Parathyroid adenoma (tissue), 2 donors: Measurements from ENCODE around the gene FZD4.
A peak's percentile ranks its signal among the peaks of the same experiment; 100 is the strongest.
"Not testable (repeated sequence)": the region's sequence is repeated elsewhere in the genome, so short reads cannot be mapped to it uniquely, and the experiment has no call there.

ENCODE experiments used
- H2AFZ ChIP-seq: fragments of 300-600 bp; sonication (generic); one replicate; pipeline ENCODE4 v1.7.0; 2017; ENCODE audit warnings: antibody characterized with exemption, mild to moderate bottlenecking
- H3K27ac ChIP-seq: fragments of 300-600 bp; sonication (generic); one replicate; pipeline ENCODE4 v1.7.0; 2017
- H3K27me3 ChIP-seq: fragments of 300-600 bp; sonication (generic); one replicate; pipeline ENCODE4 v1.7.0; 2017; ENCODE audit warnings: low read length; ENCODE audit not compliant: control insufficient read depth, insufficient read depth
- H3K36me3 ChIP-seq: fragments of 300-600 bp; sonication (generic); one replicate; pipeline ENCODE4 v1.7.0; 2017; ENCODE audit warnings: low read length; ENCODE audit not compliant: control insufficient read depth, insufficient read depth
- H3K4me1 ChIP-seq: fragments of 300-600 bp; sonication (generic); one replicate; pipeline ENCODE4 v1.7.0; 2017; ENCODE audit warnings: control low read depth
- H3K4me2 ChIP-seq: fragments of 300-600 bp; sonication (generic); one replicate; pipeline ENCODE4 v1.7.0; 2017; ENCODE audit warnings: low read length
- H3K4me3 ChIP-seq: fragments of 300-600 bp; sonication (generic); one replicate; pipeline ENCODE4 v1.7.0; 2017; ENCODE audit warnings: low read depth, low read length
- H3K79me2 ChIP-seq: fragments of 300-600 bp; sonication (generic); one replicate; pipeline ENCODE4 v1.7.0; 2017; ENCODE audit warnings: control low read depth
- H3K9ac ChIP-seq: fragments of 300-600 bp; sonication (generic); one replicate; pipeline ENCODE4 v1.7.0; 2017; ENCODE audit warnings: mild to moderate bottlenecking
- H3K9me3 ChIP-seq: fragments of 300-600 bp; sonication (generic); one replicate; pipeline ENCODE4 v1.7.0; 2017; ENCODE audit warnings: low read length; ENCODE audit not compliant: control insufficient read depth
- CTCF ChIP-seq: fragments of 300-600 bp; sonication (generic); IDR thresholded peaks from one replicate; pipeline ENCODE4 v1.7.0; 2017; ENCODE audit warnings: antibody characterized with exemption, mild to moderate bottlenecking
- donor health status: primary hyperparathyroidism.

Gene FZD4

GRCh38 chr11:86955361-86956120 lies at the start of gene FZD4:
Gene FZD4 (minus strand): TSS chr11:86955395. CDS start chr11:86955085, 310 bp downstream.
- Histone ChIP-seq H3K27ac (peak within 1 kb of the TSS; percentile 87), H3K9me3 (no peaks in the 10 kb centered on the region), H3K4me2 (peak within 1 kb of the TSS; percentile 81), H3K36me3 (no peaks in the 10 kb centered on the region), H2AFZ (peak within 1 kb of the TSS; percentile 75), H3K9ac (peak within 1 kb of the TSS; percentile 46), H3K27me3 (no peaks in the 10 kb centered on the region), H3K4me1 (no peaks in the 10 kb centered on the region), H3K4me3 (peak within 1 kb of the TSS; percentile 70), H3K79me2 (no peaks in the 10 kb centered on the region)
- TF ChIP-seq CTCF: peak; percentile 42

GRCh38 chr11:87004281-87004680 lies 49.1 kb upstream of the FZD4 start:
- H3K4me2 ChIP-seq, H3K4me3 ChIP-seq, H3K79me2 ChIP-seq, H3K9ac ChIP-seq, H3K27ac ChIP-seq, H2AFZ ChIP-seq, H3K4me1 ChIP-seq, H3K9me3 ChIP-seq, H3K27me3 ChIP-seq, H3K36me3 ChIP-seq: not testable (repeated sequence)

GRCh38 chr11:87002918-87003317 lies 47.7 kb upstream of the FZD4 start:
- no peak overlapping the region for H3K27ac ChIP-seq
- H3K27me3 ChIP-seq: no peaks in the 10 kb centered on the region
- H3K9ac ChIP-seq: no peak overlapping the region
- H3K36me3 ChIP-seq: no peaks in the 10 kb centered on the region
- no peak overlapping the region for H2AFZ ChIP-seq
- no peak overlapping the region for H3K4me3 ChIP-seq
- no peak overlapping the region for H3K4me2 ChIP-seq
- H3K4me1 ChIP-seq: peaks cover 10% of the 10 kb centered on the region
- no peaks in the 10 kb centered on the region for H3K9me3 ChIP-seq
- no peak for TF ChIP-seq CTCF
- no peaks in the 10 kb centered on the region for H3K79me2 ChIP-seq

- Histone ChIP-seq H3K9ac (no peak overlapping the region), H3K79me2 (no peaks in the 10 kb centered on the region), H3K27ac (peak overlapping the region; percentile 96), H3K27me3 (no peaks in the 10 kb centered on the region), H3K36me3 (no peaks in the 10 kb centered on the region), H3K4me3 (no peak overlapping the region), H2AFZ (peak overlapping the region; percentile 60), H3K4me1 (peaks cover 6% of the 10 kb centered on the region), H3K9me3 (no peaks in the 10 kb centered on the region), H3K4me2 (no peak overlapping the region)
- no peak for TF ChIP-seq CTCF
Observed at GRCh38 chr11:86999859-87000753, 44.9 kb upstream of the FZD4 start.

- Histone ChIP-seq H3K79me2 (no peaks in the 10 kb centered on the region), H3K27ac (peak overlapping the region; percentile 96), H3K4me3 (no peak overlapping the region), H3K9ac (no peak overlapping the region), H3K27me3 (no peaks in the 10 kb centered on the region), H3K4me2 (no peak overlapping the region), H3K36me3 (no peaks in the 10 kb centered on the region), H3K9me3 (no peaks in the 10 kb centered on the region), H3K4me1 (peaks cover 6% of the 10 kb centered on the region), H2AFZ (peak overlapping the region; percentile 60)
- no peak for TF ChIP-seq CTCF
Observed at GRCh38 chr11:86999388-86999787, 44.2 kb upstream of the FZD4 start.
